GM23338 (cell line): ENCODE data around the gene DNMT1. TPM values are rescaled to one million over a fixed set of nuclear protein-coding genes. Genes with fewer than 3 reads are reported as not detected.

Source experiments
- ATAC-seq: fragments of 200-7000 bp; cut with Tn5 transposase; 3 replicates; pipeline ENCODE4 v1.9.1; 2020
- DNase-seq: peaks from one replicate; pipeline ENCODE4 v3.0.0-alpha.2; 2015; ENCODE audit warnings: low spot score
- H2AFZ ChIP-seq: fragments of 200-600 bp; sonication (generic); 2 replicates; pipeline ENCODE4 v1.8.0; 2016; ENCODE audit warnings: antibody characterized with exemption, mild to moderate bottlenecking, moderate library complexity
- H3F3A ChIP-seq: fragments of 200-600 bp; sonication (generic); replicated peaks from 2 replicates; pipeline ENCODE4 v1.8.0; 2017; ENCODE audit warnings: antibody characterized with exemption, mixed run types, low read depth
- H3K27ac ChIP-seq: fragments of 200-600 bp; sonication (generic); 2 replicates; pipeline ENCODE4 v1.6.1; 2016; ENCODE audit warnings: low read depth
- H3K27me3 ChIP-seq: fragments of 200-600 bp; sonication (generic); 2 replicates; pipeline ENCODE4 v1.8.0; 2016; ENCODE audit warnings: mild to moderate bottlenecking, mixed run types, moderate library complexity; ENCODE audit not compliant: insufficient read depth
- H3K36me3 ChIP-seq: fragments of 200-600 bp; sonication (generic); 2 replicates; pipeline ENCODE4 v1.8.0; 2016; ENCODE audit warnings: mild to moderate bottlenecking; ENCODE audit not compliant: insufficient read depth
- H3K4me1 ChIP-seq: fragments of 200-600 bp; sonication (generic); 2 replicates; pipeline ENCODE4 v1.8.0; 2016; ENCODE audit warnings: mild to moderate bottlenecking, moderate library complexity; ENCODE audit not compliant: insufficient read depth
- H3K4me2 ChIP-seq: fragments of 200-600 bp; sonication (generic); 2 replicates; pipeline ENCODE4 v1.7.1; 2017; ENCODE audit warnings: mixed run types
- H3K4me3 ChIP-seq: fragments of 200-600 bp; sonication (generic); 2 replicates; pipeline ENCODE4 v1.6.1; 2016; ENCODE audit warnings: mixed run types
- H3K79me2 ChIP-seq: fragments of 200-600 bp; sonication (generic); replicated peaks from 2 replicates; pipeline ENCODE4 v1.8.0; 2017; ENCODE audit warnings: mild to moderate bottlenecking; ENCODE audit not compliant: insufficient read depth
- H3K9me2 ChIP-seq: fragments of 200-600 bp; sonication (generic); 2 replicates; pipeline ENCODE4 v1.8.0; 2017; ENCODE audit not compliant: insufficient read depth
- H4K20me1 ChIP-seq: fragments of 200-600 bp; sonication (generic); replicated peaks from 2 replicates; pipeline ENCODE4 v1.8.0; 2017; ENCODE audit warnings: mild to moderate bottlenecking; ENCODE audit not compliant: insufficient read depth
- H3K27ac Mint-ChIP-seq: 2 replicates; pipeline ENCODE4 v1.8.0; 2020; ENCODE audit warnings: inconsistent platforms, mild to moderate bottlenecking, moderate library complexity, mixed read lengths
- H3K27me3 Mint-ChIP-seq: 3 replicates; pipeline ENCODE4 v1.8.0; 2022; ENCODE audit warnings: low read depth, mild to moderate bottlenecking, moderate library complexity, mixed read lengths, inconsistent platforms; ENCODE audit not compliant: insufficient read depth, poor library complexity
- H3K36me3 Mint-ChIP-seq: 3 replicates; pipeline ENCODE4 v1.8.0; 2021; ENCODE audit warnings: low read depth, mild to moderate bottlenecking, inconsistent platforms, moderate library complexity, mixed read lengths
- H3K4me1 Mint-ChIP-seq: 3 replicates; pipeline ENCODE4 v1.8.0; 2020; ENCODE audit warnings: mild to moderate bottlenecking, inconsistent platforms, mixed read lengths
- H3K4me3 Mint-ChIP-seq: 3 replicates; pipeline ENCODE4 v1.8.0; 2021; ENCODE audit warnings: moderate library complexity, mild to moderate bottlenecking, inconsistent platforms, mixed read lengths
- H3K9me3 Mint-ChIP-seq: 3 replicates; pipeline ENCODE4 v1.8.0; 2020; ENCODE audit warnings: moderate library complexity, mild to moderate bottlenecking, inconsistent platforms, mixed read lengths
- CREB1 ChIP-seq: fragments of 250-450 bp; sonication (Bioruptor Pico); IDR thresholded peaks from 2 replicates; pipeline ENCODE4 v1.5.0; 2020; ENCODE audit warnings: low read depth, mild to moderate bottlenecking, moderate library complexity
- EZH2phosphoT487 ChIP-seq: fragments of 200-600 bp; sonication (generic); IDR thresholded peaks from one replicate; pipeline ENCODE4 v1.8.1; 2018; ENCODE audit warnings: antibody characterized with exemption; ENCODE audit not compliant: unreplicated experiment
- JUNB ChIP-seq: IDR thresholded peaks from one replicate; pipeline ENCODE4 v1.6.1; 2016; ENCODE audit warnings: antibody characterized with exemption; ENCODE audit not compliant: unreplicated experiment
- NANOG ChIP-seq: IDR thresholded peaks from 2 replicates; pipeline ENCODE4 v1.6.1; 2016; ENCODE audit warnings: antibody characterized with exemption, borderline replicate concordance
- POLR2AphosphoS5 ChIP-seq: IDR thresholded peaks from 2 replicates; pipeline ENCODE4 v1.6.1; 2016; ENCODE audit warnings: antibody characterized with exemption, low read depth
- STAT1 ChIP-seq: IDR thresholded peaks from one replicate; pipeline ENCODE4 v1.6.1; 2016; ENCODE audit warnings: antibody characterized with exemption; ENCODE audit not compliant: unreplicated experiment
- ZNF114 ChIP-seq: fragments of 250-450 bp; sonication (Bioruptor Pico); IDR thresholded peaks from 2 replicates; pipeline ENCODE4 v1.5.0; 2020; ENCODE audit warnings: mild to moderate bottlenecking, moderate library complexity
- ZNF331 ChIP-seq: fragments of 250-450 bp; sonication (Bioruptor Pico); IDR thresholded peaks from 2 replicates; pipeline ENCODE4 v1.5.0; 2020; ENCODE audit warnings: low read depth, mild to moderate bottlenecking, moderate library complexity
- polyA plus RNA-seq: library from polyadenylated mRNA; unstranded; fragments of >200 nt; fragmentation: Nextera tagmentation; extraction: Ambion mirVana; gene quantifications from 2 replicates; pipeline ENCODE4 v1.2.1, GENCODE V29; 2016
- total RNA-seq: library from RNA; depleted of rRNA; stranded (reverse); fragments of >200 nt; shearing (Covaris generic); gene quantifications from 2 replicates; pipeline ENCODE4 v1.2.3, GENCODE V29; 2014
- TF ChIP-seq, protein P1 (sequence below), 2 experiments: fragments of 200-600 bp in 1 of 2; sonication (generic) in 1 of 2; conservative IDR thresholded peaks; 2 replicates each; pipeline versions ENCODE4 v1.5.1 to v1.6.1; 2016 to 2017; ENCODE audit warnings: antibody characterized with exemption in 2 of 2, low read depth in 2 of 2, mild to moderate bottlenecking in 2 of 2, moderate library complexity in 1 of 2
- TF ChIP-seq, protein P2 (sequence below): fragments of 250-450 bp; sonication (Bioruptor Pico); IDR thresholded peaks from 2 replicates; pipeline ENCODE4 v1.5.0; 2020; ENCODE audit warnings: mild to moderate bottlenecking, moderate library complexity
- TF ChIP-seq, protein P3 (sequence below): IDR thresholded peaks from 2 replicates; pipeline ENCODE4 v1.6.1; 2016; ENCODE audit warnings: antibody characterized with exemption

The DNMT1 gene
- total and polyA plus RNA-seq, 2 experiments from 2014 or later, result 238 to 589 TPM

DNA sequence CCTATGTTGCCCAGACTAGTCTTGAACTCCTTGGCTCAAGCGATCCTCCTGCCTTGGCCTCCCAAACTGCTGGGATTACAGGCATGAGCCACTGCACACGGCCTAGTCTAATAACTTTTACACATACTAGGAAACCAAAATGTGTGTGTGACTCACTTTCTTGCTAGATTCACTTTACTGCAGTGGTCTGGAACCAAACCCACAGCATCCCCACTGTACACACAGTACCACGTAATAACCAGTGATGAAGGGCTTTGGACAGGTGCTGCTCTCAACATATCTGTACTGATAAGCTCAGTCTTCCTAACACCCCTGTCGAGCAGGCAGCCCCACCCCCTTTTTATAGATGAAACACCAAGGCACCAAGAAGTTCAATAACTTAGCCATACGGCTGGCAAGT, 5.1 kb downstream of the DNMT1 start:
- H4K20me1 ChIP-seq, result peaks cover 74% of the 10 kb centered on the region

More for the DNA sequence above, 5.1 kb downstream of the DNMT1 start:
- Histone ChIP-seq H3K79me2 (peaks cover 99% of the 10 kb centered on the region), H3K27ac (no peak overlapping the region), H3K4me2 (no peak overlapping the region), H3K27me3 (no peaks in the 10 kb centered on the region), H3K36me3 (no peaks in the 10 kb centered on the region), H3F3A (0 out of 2 replicates have a peak, but pooled peaks cover 6% of the 10 kb centered on the region), H3K9me2 (no peaks in the 10 kb centered on the region), H3K4me3 (no peak overlapping the region), H3K4me1 (peaks cover 6% of the 10 kb centered on the region; the same call in 1 of the 2 replicates), H2AFZ (no peak overlapping the region)
- Mint-ChIP-seq H3K36me3 (peaks cover 38% of the 10 kb centered on the region), H3K9me3 (no peaks in the 10 kb centered on the region), H3K27ac (no peak overlapping the region), H3K4me1 (no peaks in the 10 kb centered on the region; the same call in 2 of the 3 replicates), H3K4me3 (no peak overlapping the region), H3K27me3 (peaks cover 5% of the 10 kb centered on the region)
- TF ChIP-seq ZNF114 (no peak), ZNF331 (CRISPR knock-in tag) (no peak), EZH2phosphoT487 (no peak), POLR2AphosphoS5 (no peak), NANOG (no peak), JUNB (no peak), STAT1 (no peak), CREB1 (CRISPR knock-in tag) (no peak)
- TF ChIP-seq, protein P1, sequence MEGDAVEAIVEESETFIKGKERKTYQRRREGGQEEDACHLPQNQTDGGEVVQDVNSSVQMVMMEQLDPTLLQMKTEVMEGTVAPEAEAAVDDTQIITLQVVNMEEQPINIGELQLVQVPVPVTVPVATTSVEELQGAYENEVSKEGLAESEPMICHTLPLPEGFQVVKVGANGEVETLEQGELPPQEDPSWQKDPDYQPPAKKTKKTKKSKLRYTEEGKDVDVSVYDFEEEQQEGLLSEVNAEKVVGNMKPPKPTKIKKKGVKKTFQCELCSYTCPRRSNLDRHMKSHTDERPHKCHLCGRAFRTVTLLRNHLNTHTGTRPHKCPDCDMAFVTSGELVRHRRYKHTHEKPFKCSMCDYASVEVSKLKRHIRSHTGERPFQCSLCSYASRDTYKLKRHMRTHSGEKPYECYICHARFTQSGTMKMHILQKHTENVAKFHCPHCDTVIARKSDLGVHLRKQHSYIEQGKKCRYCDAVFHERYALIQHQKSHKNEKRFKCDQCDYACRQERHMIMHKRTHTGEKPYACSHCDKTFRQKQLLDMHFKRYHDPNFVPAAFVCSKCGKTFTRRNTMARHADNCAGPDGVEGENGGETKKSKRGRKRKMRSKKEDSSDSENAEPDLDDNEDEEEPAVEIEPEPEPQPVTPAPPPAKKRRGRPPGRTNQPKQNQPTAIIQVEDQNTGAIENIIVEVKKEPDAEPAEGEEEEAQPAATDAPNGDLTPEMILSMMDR (conservative IDR thresholded peaks at IDR 0.05; ENCODE audit: low read depth in 2 of 2), result no peak
- TF ChIP-seq, protein P2, sequence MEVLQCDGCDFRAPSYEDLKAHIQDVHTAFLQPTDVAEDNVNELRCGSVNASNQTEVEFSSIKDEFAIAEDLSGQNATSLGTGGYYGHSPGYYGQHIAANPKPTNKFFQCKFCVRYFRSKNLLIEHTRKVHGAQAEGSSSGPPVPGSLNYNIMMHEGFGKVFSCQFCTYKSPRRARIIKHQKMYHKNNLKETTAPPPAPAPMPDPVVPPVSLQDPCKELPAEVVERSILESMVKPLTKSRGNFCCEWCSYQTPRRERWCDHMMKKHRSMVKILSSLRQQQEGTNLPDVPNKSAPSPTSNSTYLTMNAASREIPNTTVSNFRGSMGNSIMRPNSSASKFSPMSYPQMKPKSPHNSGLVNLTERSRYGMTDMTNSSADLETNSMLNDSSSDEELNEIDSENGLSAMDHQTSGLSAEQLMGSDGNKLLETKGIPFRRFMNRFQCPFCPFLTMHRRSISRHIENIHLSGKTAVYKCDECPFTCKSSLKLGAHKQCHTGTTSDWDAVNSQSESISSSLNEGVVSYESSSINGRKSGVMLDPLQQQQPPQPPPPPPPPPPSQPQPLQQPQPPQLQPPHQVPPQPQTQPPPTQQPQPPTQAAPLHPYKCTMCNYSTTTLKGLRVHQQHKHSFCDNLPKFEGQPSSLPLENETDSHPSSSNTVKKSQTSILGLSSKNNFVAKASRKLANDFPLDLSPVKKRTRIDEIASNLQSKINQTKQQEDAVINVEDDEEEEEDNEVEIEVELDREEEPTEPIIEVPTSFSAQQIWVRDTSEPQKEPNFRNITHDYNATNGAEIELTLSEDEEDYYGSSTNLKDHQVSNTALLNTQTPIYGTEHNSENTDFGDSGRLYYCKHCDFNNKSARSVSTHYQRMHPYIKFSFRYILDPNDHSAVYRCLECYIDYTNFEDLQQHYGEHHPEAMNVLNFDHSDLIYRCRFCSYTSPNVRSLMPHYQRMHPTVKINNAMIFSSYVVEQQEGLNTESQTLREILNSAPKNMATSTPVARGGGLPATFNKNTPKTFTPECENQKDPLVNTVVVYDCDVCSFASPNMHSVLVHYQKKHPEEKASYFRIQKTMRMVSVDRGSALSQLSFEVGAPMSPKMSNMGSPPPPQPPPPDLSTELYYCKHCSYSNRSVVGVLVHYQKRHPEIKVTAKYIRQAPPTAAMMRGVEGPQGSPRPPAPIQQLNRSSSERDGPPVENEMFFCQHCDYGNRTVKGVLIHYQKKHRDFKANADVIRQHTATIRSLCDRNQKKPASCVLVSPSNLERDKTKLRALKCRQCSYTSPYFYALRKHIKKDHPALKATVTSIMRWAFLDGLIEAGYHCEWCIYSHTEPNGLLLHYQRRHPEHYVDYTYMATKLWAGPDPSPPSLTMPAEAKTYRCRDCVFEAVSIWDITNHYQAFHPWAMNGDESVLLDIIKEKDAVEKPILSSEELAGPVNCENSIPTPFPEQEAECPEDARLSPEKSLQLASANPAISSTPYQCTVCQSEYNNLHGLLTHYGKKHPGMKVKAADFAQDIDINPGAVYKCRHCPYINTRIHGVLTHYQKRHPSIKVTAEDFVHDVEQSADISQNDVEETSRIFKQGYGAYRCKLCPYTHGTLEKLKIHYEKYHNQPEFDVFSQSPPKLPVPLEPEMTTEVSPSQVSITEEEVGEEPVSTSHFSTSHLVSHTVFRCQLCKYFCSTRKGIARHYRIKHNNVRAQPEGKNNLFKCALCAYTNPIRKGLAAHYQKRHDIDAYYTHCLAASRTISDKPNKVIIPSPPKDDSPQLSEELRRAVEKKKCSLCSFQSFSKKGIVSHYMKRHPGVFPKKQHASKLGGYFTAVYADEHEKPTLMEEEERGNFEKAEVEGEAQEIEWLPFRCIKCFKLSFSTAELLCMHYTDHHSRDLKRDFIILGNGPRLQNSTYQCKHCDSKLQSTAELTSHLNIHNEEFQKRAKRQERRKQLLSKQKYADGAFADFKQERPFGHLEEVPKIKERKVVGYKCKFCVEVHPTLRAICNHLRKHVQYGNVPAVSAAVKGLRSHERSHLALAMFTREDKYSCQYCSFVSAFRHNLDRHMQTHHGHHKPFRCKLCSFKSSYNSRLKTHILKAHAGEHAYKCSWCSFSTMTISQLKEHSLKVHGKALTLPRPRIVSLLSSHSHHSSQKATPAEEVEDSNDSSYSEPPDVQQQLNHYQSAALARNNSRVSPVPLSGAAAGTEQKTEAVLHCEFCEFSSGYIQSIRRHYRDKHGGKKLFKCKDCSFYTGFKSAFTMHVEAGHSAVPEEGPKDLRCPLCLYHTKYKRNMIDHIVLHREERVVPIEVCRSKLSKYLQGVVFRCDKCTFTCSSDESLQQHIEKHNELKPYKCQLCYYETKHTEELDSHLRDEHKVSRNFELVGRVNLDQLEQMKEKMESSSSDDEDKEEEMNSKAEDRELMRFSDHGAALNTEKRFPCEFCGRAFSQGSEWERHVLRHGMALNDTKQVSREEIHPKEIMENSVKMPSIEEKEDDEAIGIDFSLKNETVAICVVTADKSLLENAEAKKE (CRISPR knock-in tag), result no peak
- TF ChIP-seq, protein P3, sequence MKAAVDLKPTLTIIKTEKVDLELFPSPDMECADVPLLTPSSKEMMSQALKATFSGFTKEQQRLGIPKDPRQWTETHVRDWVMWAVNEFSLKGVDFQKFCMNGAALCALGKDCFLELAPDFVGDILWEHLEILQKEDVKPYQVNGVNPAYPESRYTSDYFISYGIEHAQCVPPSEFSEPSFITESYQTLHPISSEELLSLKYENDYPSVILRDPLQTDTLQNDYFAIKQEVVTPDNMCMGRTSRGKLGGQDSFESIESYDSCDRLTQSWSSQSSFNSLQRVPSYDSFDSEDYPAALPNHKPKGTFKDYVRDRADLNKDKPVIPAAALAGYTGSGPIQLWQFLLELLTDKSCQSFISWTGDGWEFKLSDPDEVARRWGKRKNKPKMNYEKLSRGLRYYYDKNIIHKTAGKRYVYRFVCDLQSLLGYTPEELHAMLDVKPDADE, result no peak
- ATAC-seq (no peak), DNase-seq (no peak)
